Karpas-422 (cell line): ENCODE results near the gene MAGI1. TPM values are rescaled to one million over a fixed set of nuclear protein-coding genes. Genes with fewer than 3 reads are reported as not detected.

Experiments used
- DNase-seq: peaks from one replicate; pipeline ENCODE4 v3.0.0-alpha.2; 2015
- H2AFZ ChIP-seq: fragments of 200-600 bp; sonication (generic); 2 replicates; pipeline ENCODE4 v1.6.1; 2014; ENCODE audit warnings: antibody characterized with exemption, low read length, mixed read lengths
- H3K27ac ChIP-seq: fragments of 200-600 bp; sonication (generic); 2 replicates; pipeline ENCODE4 v1.5.1; 2014; ENCODE audit warnings: mild to moderate bottlenecking, low read length, moderate library complexity
- H3K27me3 ChIP-seq: fragments of 200-600 bp; sonication (generic); 2 replicates; pipeline ENCODE4 v1.6.1; 2014; ENCODE audit warnings: low read length, mixed read lengths
- H3K36me3 ChIP-seq: fragments of 200-600 bp; sonication (generic); 2 replicates; pipeline ENCODE4 v1.6.1; 2014; ENCODE audit warnings: low read length, mixed read lengths; ENCODE audit not compliant: insufficient read depth
- H3K4me1 ChIP-seq: fragments of 200-600 bp; sonication (generic); 2 replicates; pipeline ENCODE4 v1.6.1; 2014; ENCODE audit warnings: mild to moderate bottlenecking, low read length, mixed read lengths
- H3K4me2 ChIP-seq: fragments of 200-600 bp; sonication (generic); 2 replicates; pipeline ENCODE4 v1.6.1; 2014; ENCODE audit warnings: low read length, low read depth, mild to moderate bottlenecking; ENCODE audit not compliant: poor library complexity, severe bottlenecking
- H3K4me3 ChIP-seq: fragments of 200-600 bp; sonication (generic); 2 replicates; pipeline ENCODE4 v1.5.1; 2014; ENCODE audit warnings: mild to moderate bottlenecking, antibody characterized with exemption, low read length, mixed read lengths
- H3K79me2 ChIP-seq: fragments of 200-600 bp; sonication (generic); 2 replicates; pipeline ENCODE4 v1.6.1; 2014; ENCODE audit warnings: mild to moderate bottlenecking, low read length, mixed read lengths
- H3K9ac ChIP-seq: fragments of 200-600 bp; sonication (generic); 2 replicates; pipeline ENCODE4 v1.6.0; 2014; ENCODE audit warnings: low read length
- H3K9me2 ChIP-seq: fragments of 200-600 bp; sonication (generic), shearing (Covaris generic); replicated peaks from 2 replicates; pipeline ENCODE4 v1.6.0; 2014; ENCODE audit warnings: mild to moderate bottlenecking, low read length, moderate library complexity; ENCODE audit not compliant: insufficient read depth
- H3K9me3 ChIP-seq: fragments of 300-700, 200-600 bp; sonication (generic); 2 replicates; pipeline ENCODE4 v1.6.1; 2014; ENCODE audit warnings: low read length, mixed read lengths
- H4K20me1 ChIP-seq: fragments of 200-600 bp; sonication (generic); 2 replicates; pipeline ENCODE4 v1.6.1; 2014; ENCODE audit warnings: mild to moderate bottlenecking, antibody characterized with exemption, low read length, low read depth; ENCODE audit not compliant: insufficient read depth
- total RNA-seq: library from RNA; depleted of rRNA; stranded (reverse); fragments of >200 nt; shearing (Covaris generic); gene quantifications from 2 replicates; pipeline ENCODE4 v1.2.3, GENCODE V29; 2014; ENCODE audit warnings: low replicate concordance

Gene MAGI1
- total RNA-seq, 1 experiment from 2014 or later: 0.71 TPM

DNA sequence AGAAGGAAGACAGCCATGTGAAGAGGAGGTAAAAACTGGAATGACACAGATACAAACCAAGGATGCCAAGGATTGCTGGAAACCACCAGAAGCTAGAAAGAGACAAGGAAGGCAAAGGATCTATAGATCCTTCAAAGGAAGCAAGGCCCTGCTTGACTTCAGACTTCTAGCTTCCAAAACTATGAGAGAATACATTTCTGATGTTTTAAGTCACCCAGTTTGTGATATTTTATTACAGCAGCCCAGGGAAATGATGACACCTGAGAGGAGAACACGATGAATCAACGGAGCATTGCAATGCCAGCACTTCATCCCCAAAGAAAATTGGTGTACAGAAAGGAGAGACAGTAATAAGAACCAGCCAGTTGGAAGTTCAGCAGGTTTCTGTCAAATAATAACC, 116.3 kb downstream of the MAGI1 start:
- no peaks in the 10 kb centered on the region for H3K27me3 ChIP-seq
- H3K79me2 ChIP-seq: no peaks in the 10 kb centered on the region
- no peaks in the 10 kb centered on the region for H3K36me3 ChIP-seq
- no peaks in the 10 kb centered on the region for H4K20me1 ChIP-seq
- no peak overlapping the region for H3K4me2 ChIP-seq
- H3K9ac ChIP-seq: no peak overlapping the region
- H3K9me3 ChIP-seq: no peaks in the 10 kb centered on the region
- no peaks in the 10 kb centered on the region for H3K4me1 ChIP-seq
- H3K27ac ChIP-seq: no peak overlapping the region
- H3K9me2 ChIP-seq: no peaks in the 10 kb centered on the region
- H3K4me3 ChIP-seq: no peak overlapping the region
- no peak for DNase-seq
- no peak overlapping the region for H2AFZ ChIP-seq

DNA sequence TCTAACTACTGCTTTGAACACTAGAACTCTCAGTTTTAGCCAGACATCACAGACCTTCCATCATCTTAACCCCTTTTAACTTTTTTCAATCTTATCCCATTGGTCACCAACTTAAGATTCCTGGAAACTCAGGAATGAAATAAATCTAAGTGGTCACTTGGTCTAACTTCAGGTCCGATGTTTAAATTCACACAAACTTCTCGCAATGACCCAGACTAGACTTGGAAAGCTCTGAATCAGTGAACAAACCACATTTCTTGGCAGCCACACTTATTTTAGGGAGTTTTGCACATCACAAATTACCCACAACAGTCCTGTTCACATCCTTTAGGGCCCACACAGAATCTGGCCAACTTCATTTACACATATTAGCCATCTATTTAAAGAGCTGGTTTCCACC, 118.9 kb downstream of the MAGI1 start:
- H3K9ac ChIP-seq: no peak overlapping the region
- no peak overlapping the region for H3K27ac ChIP-seq

DNA sequence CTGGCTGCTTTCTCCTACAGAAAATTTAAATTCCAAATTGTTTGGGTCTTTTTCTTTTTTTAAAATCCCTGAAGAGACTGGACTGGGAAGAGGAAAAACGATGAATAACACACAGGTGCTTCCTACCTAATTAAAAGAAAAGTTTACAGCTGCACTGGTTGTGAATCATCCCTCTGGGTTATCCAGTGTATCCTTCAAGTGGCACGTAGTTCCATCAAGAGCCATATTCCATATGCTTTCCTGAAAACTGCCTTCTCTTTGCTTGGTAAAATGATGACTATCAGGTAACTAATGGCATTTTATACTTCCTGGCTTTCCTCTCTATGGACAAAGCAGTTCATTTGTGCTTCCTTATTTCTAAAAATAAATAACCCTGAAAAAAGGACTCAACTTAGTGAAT, 123.2 kb downstream of the MAGI1 start:
- Histone ChIP-seq H3K4me2 (no peak overlapping the region), H3K27ac (no peak overlapping the region), H3K9me3 (no peaks in the 10 kb centered on the region), H3K4me3 (no peak overlapping the region), H3K4me1 (no peaks in the 10 kb centered on the region), H3K27me3 (no peaks in the 10 kb centered on the region), H3K36me3 (no peaks in the 10 kb centered on the region), H4K20me1 (no peaks in the 10 kb centered on the region), H3K79me2 (no peaks in the 10 kb centered on the region), H2AFZ (no peak overlapping the region), H3K9ac (no peak overlapping the region), H3K9me2 (no peaks in the 10 kb centered on the region)
- no peak for DNase-seq

More for the DNA sequence above, 118.9 kb downstream of the MAGI1 start:
- no peaks in the 10 kb centered on the region for H4K20me1 ChIP-seq
- no peak overlapping the region for H3K4me3 ChIP-seq
- no peaks in the 10 kb centered on the region for H3K27me3 ChIP-seq
- no peaks in the 10 kb centered on the region for H3K9me2 ChIP-seq
- H3K4me2 ChIP-seq: no peak overlapping the region
- H3K4me1 ChIP-seq: no peaks in the 10 kb centered on the region
- no peak for DNase-seq
- no peaks in the 10 kb centered on the region for H3K9me3 ChIP-seq
- no peaks in the 10 kb centered on the region for H3K79me2 ChIP-seq
- H3K36me3 ChIP-seq: no peaks in the 10 kb centered on the region
- H2AFZ ChIP-seq: no peak overlapping the region

DNA sequence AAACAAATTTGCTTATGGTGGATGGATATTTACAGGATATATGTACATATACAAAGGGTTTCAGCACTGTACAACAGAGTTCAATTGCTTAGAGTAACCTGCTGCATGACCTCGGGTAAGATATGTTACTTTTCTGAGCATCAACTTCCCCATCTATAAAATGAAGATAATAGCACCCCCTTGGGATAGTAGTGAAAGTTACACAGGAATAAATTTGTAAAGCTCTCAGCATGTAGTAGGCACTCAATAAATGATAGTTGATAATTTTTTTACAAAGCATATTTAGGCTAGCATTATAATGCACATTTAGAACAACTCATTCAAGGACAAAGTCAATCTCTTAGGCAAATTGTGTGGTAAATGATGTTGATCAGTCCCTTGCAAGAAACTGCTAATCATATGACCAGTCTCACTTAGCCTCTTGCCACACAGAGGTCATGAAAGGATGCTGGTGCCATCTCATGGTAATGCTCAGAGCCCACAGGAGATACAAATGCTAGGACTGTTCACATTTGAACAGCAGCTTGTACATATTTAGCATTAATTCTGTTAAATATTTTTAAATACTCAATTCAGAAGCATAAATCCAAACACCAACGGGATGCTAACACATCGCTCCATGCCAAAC, 123.9 kb downstream of the MAGI1 start:
- Histone ChIP-seq H3K9me3 (no peaks in the 10 kb centered on the region), H3K4me3 (no peak overlapping the region), H3K9me2 (no peaks in the 10 kb centered on the region), H3K27me3 (no peaks in the 10 kb centered on the region), H3K9ac (no peak overlapping the region), H3K4me1 (no peaks in the 10 kb centered on the region), H3K27ac (no peak overlapping the region), H3K36me3 (no peaks in the 10 kb centered on the region), H4K20me1 (no peaks in the 10 kb centered on the region), H2AFZ (no peak overlapping the region), H3K4me2 (no peak overlapping the region), H3K79me2 (no peaks in the 10 kb centered on the region)
- peak; percentile 56 for DNase-seq

DNA sequence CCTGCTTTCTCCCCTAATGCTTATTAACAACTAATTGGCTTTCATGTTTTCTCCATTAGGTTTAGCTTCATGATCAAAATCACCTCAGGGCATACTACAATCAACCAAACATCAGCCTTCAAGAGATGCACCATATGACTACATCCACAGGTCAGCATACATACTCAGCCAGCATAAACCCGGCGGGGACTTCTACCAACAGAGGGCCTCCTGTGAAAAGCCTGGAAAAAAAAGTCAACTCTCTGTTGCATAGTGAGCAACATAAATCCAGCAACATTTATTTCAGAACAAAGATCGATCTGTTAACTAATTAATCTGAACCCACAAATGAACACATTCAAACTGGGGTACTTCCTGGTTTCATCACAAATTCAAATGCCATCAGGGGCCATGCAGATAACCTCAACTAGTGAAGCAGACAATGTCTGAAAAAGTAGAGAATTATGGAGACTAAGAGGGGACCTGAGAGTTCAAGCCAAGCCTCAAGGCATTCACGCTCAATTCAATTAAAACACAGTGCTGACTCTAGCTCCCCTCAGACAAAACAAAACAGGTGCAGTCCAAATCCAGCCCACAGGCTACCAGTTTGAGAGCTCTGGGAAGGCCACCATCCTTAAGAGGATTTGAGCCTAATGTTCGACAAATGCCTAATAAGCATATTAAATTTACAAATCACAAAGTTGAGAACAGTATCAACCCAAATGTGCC, 124.5 kb downstream of the MAGI1 start:
- H3K27me3 ChIP-seq: no peaks in the 10 kb centered on the region
- no peaks in the 10 kb centered on the region for H4K20me1 ChIP-seq
- no peaks in the 10 kb centered on the region for H3K9me2 ChIP-seq
- no peak overlapping the region for H3K9ac ChIP-seq
- no peak overlapping the region for H3K4me2 ChIP-seq
- H3K4me1 ChIP-seq: no peaks in the 10 kb centered on the region
- no peak overlapping the region for H2AFZ ChIP-seq
- no peak overlapping the region for H3K27ac ChIP-seq
- no peak for DNase-seq
- no peaks in the 10 kb centered on the region for H3K79me2 ChIP-seq
- no peaks in the 10 kb centered on the region for H3K9me3 ChIP-seq
- no peak overlapping the region for H3K4me3 ChIP-seq
- no peaks in the 10 kb centered on the region for H3K36me3 ChIP-seq

DNA sequence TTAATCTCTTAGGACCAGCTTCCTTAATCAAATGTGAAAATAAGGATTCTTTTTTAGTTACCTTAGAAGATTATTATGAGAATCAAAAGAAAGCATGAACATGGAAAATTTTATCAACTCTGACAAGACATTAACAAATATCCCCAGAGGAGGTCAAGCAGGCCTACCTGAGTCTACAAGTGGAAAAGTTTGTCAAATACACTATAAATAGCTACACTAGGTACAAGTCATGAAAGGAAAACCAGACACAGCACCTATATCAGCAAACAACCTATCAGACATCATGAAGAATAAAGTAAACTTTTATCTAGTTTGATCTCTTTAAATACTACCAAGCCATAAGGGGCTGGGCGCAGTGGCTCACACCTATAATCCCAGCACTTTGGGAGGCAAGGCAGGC, 126.1 kb downstream of the MAGI1 start:
- Histone ChIP-seq H3K4me3 (no peak overlapping the region), H3K4me1 (no peaks in the 10 kb centered on the region), H3K79me2 (no peaks in the 10 kb centered on the region), H3K9ac (no peak overlapping the region), H4K20me1 (no peaks in the 10 kb centered on the region), H3K9me2 (no peaks in the 10 kb centered on the region), H3K27ac (no peak overlapping the region), H2AFZ (no peak overlapping the region), H3K27me3 (no peaks in the 10 kb centered on the region), H3K4me2 (no peak overlapping the region), H3K9me3 (no peaks in the 10 kb centered on the region), H3K36me3 (no peaks in the 10 kb centered on the region)
- DNase-seq: no peak

DNA sequence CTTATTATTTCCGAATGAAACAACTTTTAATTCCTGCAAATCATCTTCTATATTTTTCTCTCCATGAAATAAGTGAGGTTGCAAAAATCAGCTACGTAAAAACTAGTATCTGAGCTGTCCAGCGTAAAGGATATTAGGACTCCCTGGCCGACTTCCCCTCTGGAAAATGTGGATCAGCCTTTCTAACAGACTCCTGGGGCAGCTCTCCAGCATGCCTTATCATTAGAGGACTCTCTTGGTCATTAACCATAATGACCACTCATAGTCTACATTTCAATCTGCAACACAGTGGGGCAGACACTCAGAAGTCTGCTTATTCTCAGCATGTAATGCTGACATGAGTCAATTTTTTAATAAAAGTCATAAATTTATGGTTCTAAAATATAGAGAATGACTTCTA, 130.1 kb downstream of the MAGI1 start:
- Histone ChIP-seq H3K27me3 (no peaks in the 10 kb centered on the region), H3K9me2 (no peaks in the 10 kb centered on the region), H2AFZ (no peak overlapping the region), H4K20me1 (no peaks in the 10 kb centered on the region), H3K4me1 (no peaks in the 10 kb centered on the region), H3K9me3 (no peaks in the 10 kb centered on the region), H3K4me2 (no peak overlapping the region), H3K36me3 (no peaks in the 10 kb centered on the region), H3K79me2 (no peaks in the 10 kb centered on the region), H3K27ac (no peak overlapping the region), H3K4me3 (no peak overlapping the region), H3K9ac (no peak overlapping the region)
- DNase-seq: no peak

DNA sequence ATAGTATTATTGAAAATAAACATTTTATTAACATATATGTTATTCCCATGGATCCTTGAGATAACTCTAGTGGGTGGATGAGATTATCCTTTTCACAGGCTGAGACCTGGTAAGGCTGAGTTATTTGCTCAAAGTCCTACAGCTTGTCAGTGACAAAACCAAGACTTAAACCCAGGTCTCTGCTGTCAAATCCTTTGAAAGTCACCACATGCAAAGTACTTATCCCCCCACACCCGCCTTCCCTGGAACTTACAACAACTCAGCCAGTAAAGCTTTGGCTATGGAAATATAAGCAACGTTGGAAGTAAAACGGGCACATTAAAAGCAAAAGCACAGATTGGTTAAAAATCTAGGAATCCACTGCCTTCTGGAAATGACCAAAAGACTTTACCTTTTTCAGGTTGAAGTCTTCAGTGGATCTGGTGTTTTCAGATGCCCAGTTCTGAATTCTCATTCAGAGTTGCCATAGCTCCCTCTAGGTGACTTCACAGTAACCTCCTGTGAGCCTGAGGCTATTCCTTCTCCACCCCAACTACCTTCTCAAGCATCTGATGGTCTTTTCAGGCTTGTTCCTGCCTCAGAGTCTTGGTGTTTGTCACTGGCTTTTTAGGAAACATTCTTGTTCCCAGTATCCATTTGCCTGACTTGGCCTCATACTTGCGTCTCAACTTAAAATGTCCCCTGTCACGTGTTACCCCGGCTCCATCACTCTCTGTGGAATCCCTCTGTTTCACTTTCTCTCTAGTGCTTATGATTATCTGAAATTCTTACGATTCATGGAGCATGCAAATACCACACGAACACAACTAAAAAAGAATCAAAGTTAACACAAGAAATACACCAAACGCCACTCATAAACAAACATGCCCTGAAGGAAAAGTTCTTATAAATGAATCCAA, 131.2 kb downstream of the MAGI1 start:
- Histone ChIP-seq H3K4me1 (no peaks in the 10 kb centered on the region), H2AFZ (no peak overlapping the region), H3K36me3 (no peaks in the 10 kb centered on the region), H3K9me3 (no peaks in the 10 kb centered on the region), H3K4me2 (no peak overlapping the region), H3K27me3 (no peaks in the 10 kb centered on the region), H3K9me2 (no peaks in the 10 kb centered on the region), H3K79me2 (no peaks in the 10 kb centered on the region), H4K20me1 (no peaks in the 10 kb centered on the region), H3K4me3 (no peak overlapping the region), H3K27ac (no peak overlapping the region), H3K9ac (no peak overlapping the region)
- no peak for DNase-seq
